HG03469 (cell line): ENCODE results near the gene FOXL1.

Experiments used
- ATAC-seq: cut with Tn5 transposase; IDR thresholded peaks from one replicate; pipeline ENCODE4 v1.9.1; 2021; ENCODE audit warnings: mild to moderate bottlenecking, moderate library complexity, moderate number of reproducible peaks; ENCODE audit not compliant: unreplicated experiment

The FOXL1 gene

DNA sequence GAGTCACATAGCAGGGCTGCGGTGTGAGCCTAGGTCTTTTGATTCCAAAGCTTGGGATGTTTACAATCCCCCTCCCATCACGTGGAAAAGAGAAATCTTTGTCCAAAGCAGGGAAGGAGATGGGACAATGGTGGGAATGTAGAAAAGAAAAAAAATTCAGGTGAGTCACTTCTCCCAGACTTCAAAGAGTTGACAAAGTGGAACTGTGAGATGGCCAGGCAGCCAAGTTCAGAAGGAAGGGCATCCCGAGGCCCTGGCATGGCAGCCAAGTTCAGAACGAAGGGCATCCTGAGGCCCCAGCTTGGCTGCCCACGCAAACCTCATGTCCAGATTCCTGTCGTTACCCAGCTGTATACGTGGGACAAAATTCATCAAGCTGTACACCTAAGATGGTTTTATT is 47.5 kb downstream of the FOXL1 start:
- no peak for ATAC-seq

DNA sequence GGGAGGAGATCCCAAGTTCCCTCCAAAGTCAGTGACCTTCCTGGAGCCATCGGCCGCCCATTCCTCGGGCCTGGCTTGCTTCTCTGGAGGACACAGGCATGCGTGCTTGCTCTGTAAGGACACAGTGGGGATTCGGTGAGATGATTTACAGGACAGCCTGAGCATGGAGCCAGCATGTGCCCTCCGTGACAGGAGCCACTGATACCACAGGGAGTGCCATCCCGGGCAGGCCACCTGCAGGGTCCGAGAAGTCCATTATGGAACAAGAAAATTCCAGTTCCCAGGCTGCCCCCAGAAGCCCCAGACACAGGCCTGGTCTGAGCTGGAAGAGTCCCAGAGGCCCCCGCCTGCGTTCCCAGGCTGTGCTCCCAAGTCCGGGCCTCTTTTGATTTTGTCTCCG is 47.9 kb downstream of the FOXL1 start:
- no peak for ATAC-seq

DNA sequence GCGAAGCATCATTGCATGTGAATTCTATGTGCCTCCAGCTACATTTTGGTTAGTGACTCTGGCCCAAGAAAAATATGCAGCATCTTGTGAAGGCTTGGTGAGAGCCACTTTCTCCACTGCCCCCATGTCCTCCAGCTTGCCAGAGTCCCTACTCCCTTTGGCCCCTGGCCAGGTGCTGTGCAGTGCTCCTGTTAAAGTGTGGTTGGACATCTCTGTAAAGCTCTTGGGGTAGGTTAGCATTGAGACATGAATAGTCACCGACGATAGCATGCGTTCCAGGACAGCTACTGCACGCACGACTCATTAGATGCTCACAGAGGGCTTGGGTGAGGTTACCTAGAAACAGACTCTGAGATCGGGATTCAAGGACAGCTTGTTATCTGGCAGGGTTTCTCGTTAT is 48.6 kb downstream of the FOXL1 start:
- no peak for ATAC-seq

DNA sequence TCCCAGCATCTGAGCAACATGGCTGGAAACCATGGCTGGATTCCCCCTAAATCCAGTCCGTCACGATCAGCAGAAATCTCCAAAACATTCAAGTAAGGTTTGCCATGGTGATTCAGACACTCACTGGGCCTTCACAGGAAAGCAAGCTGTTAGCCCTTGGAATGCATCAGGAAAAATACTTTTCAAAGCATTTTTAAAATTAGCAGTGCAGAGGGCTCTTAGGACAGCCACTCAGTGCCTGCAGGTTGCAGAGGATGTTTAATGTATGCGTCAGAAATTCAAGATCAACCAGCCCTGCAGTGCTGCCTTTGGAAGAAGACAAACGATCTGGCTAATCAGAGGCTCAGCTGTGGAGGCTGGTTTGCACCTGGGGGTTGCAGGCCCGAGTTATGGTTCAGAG is 50.3 kb downstream of the FOXL1 start:
- ATAC-seq = no peak

DNA sequence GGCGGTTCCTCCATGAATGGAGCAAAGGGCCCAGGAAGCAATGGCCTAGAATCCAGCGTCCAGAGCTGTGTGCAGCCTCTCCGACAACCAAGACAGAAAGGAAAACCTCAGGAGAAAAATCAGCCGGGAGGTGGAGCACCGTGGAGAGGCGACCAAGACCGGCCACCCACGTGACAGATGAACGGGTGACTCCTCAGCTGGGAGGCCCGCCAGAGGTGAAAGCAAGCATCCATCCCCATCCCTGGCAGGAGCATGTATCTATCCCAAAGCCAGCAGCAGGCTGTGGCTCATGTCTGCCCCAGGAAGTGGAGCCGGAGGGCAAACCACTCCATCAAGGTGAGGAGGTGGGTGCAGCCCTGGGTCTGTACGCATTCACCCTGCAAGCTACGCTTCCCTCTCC is 52.1 kb downstream of the FOXL1 start:
- no peak for ATAC-seq

DNA sequence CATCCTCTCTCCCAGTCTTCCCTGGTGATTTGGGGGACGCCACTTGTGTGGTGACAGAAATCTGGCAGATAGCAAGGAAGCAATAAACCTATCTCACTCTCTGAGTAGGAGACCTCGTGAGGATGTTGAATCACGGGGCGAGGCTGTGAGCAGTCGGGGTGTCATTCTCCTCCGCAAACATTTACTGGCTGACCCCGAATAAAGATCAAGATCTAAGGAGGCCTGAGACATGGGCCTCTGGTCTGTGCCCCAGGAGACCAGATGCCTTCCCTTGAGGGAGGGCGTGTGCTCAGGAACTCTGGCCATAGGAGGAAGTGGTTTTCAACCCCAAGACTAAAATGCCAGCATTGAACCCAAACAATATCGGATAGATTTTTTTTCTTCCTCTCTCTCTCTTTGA is 53.1 kb downstream of the FOXL1 start:
- no peak for ATAC-seq
